Measurements from ENCODE around the gene TMEM170A. TPM values are rescaled to one million over a fixed set of nuclear protein-coding genes. Genes with fewer than 3 reads are reported as not detected.

TMEM170A gene
- total and polyA plus RNA-seq, 2 of the 13 experiments (the other 11 are each of a cell fraction or from before 2014, with no cell fraction given), result 35.7 to 39.7 TPM

DNA sequence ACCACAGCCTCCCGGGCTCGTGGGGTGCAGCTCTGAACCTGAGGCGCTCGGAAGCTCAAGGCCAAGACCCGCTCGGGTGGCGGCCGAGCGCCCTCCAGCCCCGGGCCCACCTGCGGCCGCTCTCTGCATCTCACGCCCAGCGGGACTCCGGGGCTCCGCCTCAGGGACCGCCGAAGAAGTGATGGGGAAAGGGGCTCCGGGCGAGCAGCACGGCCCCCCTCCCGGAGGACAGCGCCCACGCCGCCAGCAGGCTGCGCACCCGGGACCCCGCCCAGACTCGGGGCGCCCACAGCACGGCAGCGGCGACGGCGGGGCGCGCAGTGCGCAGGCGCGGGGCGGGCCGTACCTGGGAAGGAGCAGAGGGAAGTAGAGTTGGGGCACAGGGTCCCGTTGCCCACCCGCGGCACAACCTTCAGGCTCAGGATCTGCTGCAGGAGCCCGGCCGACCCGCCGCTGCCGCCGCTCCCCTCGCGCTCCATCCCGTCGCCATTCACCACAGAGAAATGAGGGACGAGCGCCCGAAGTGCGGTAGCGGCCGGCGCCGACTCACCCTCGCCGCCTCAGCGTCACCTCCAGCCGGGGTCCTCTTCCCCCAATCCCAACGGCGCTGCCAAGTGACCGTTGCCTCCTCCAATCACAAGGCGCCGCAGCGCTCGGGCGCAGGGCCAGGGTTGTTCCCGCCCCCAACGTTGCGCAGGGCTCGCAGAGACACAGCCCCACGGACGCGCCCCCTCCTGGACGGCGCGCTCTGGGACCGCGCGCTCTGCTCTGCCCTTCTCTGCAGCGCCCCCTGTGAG is at the start of gene TMEM170A (continued):
- TF ChIP-seq SRF (IDR thresholded peaks at IDR 0.05; ENCODE audit: low read depth, low read length) (0 out of 2 replicates have a peak, but pooled peaks have one; percentile 20), IKZF1 (IDR thresholded peaks at IDR 0.05) (no peak), TMF1 (CRISPR knock-in tag; IDR thresholded peaks at IDR 0.05; ENCODE audit: low read depth) (peak; percentile 70), ZNF879 (CRISPR knock-in tag; IDR thresholded peaks at IDR 0.05) (peak; percentile 74; the same call in 1 of the 2 replicates), TSC22D2 (CRISPR knock-in tag; IDR thresholded peaks at IDR 0.05; ENCODE audit: borderline replicate concordance) (0 out of 2 replicates have a peak, but pooled peaks have one; percentile 63), CC2D1A (CRISPR knock-in tag; IDR thresholded peaks at IDR 0.05) (no peak), POGZ (CRISPR knock-in tag; IDR thresholded peaks at IDR 0.05) (peak; percentile 98), ZNF549 (CRISPR knock-in tag; IDR thresholded peaks at IDR 0.05) (0 out of 2 replicates have a peak, but pooled peaks have one; percentile 67), PHB2 (IDR thresholded peaks at IDR 0.05; ENCODE audit: partially characterized antibody) (no peak), ARHGAP35 (CRISPR knock-in tag; IDR thresholded peaks at IDR 0.05; ENCODE audit: borderline replicate concordance) (0 out of 2 replicates have a peak, but pooled peaks have one; percentile 29), SIN3B (IDR thresholded peaks at IDR 0.05; ENCODE audit: low read length) (peak; percentile 69), NFYB (CRISPR knock-in tag; IDR thresholded peaks at IDR 0.05) (peak; percentile 96), ZNF232 (CRISPR knock-in tag; IDR thresholded peaks at IDR 0.05; ENCODE audit: borderline replicate concordance) (peak; percentile 9; the same call in 1 of the 2 replicates), ZNF251 (CRISPR knock-in tag; IDR thresholded peaks at IDR 0.05) (peak; percentile 42; the same call in 1 of the 2 replicates), SALL1 (CRISPR knock-in tag; IDR thresholded peaks at IDR 0.05) (peak; percentile 91), ELF4 (CRISPR knock-in tag; IDR thresholded peaks at IDR 0.05; ENCODE audit: borderline replicate concordance) (0 out of 2 replicates have a peak, but pooled peaks have one; percentile 67), ZNF354B (CRISPR knock-in tag; IDR thresholded peaks at IDR 0.05) (0 out of 2 replicates have a peak, but pooled peaks have one; percentile 44), HNF4A (CRISPR knock-in tag; IDR thresholded peaks at IDR 0.05) (peak; percentile 51), MXD4 (CRISPR knock-in tag; IDR thresholded peaks at IDR 0.05) (peak; percentile 72), ZNF878 (CRISPR knock-in tag; IDR thresholded peaks at IDR 0.05) (no peak), RBM39 (IDR thresholded peaks at IDR 0.05; ENCODE audit: low read depth, low read length, poor library complexity, severe bottlenecking) (peak; percentile 93), ARNTL (CRISPR knock-in tag; IDR thresholded peaks at IDR 0.05) (no peak; the same call in 1 of the 2 replicates), ZNF138 (CRISPR knock-in tag; IDR thresholded peaks at IDR 0.05; ENCODE audit: low read depth) (peak; percentile 73; the same call in 1 of the 2 replicates), ZNF24 (IDR thresholded peaks at IDR 0.05) (peak; percentile 64; the same call in 1 of the 2 replicates), MEF2D (CRISPR knock-in tag; IDR thresholded peaks at IDR 0.05) (peak; percentile 87), ZNF510 (CRISPR knock-in tag; IDR thresholded peaks at IDR 0.05; ENCODE audit: low read depth) (no peak; the same call in 1 of the 2 replicates), ZSCAN29 (CRISPR knock-in tag; conservative IDR thresholded peaks at IDR 0.05) (no peak)
- TF ChIP-seq, protein P1, sequence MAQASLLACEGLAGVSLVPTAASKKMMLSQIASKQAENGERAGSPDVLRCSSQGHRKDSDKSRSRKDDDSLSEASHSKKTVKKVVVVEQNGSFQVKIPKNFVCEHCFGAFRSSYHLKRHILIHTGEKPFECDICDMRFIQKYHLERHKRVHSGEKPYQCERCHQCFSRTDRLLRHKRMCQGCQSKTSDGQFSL (CRISPR knock-in tag; IDR thresholded peaks at IDR 0.05), result no peak
- TF ChIP-seq, protein P2, sequence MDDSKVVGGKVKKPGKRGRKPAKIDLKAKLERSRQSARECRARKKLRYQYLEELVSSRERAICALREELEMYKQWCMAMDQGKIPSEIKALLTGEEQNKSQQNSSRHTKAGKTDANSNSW (CRISPR knock-in tag; IDR thresholded peaks at IDR 0.05; ENCODE audit: borderline replicate concordance), result peak; percentile 40; the same call in 1 of the 2 replicates
- TF ChIP-seq, protein P3, sequence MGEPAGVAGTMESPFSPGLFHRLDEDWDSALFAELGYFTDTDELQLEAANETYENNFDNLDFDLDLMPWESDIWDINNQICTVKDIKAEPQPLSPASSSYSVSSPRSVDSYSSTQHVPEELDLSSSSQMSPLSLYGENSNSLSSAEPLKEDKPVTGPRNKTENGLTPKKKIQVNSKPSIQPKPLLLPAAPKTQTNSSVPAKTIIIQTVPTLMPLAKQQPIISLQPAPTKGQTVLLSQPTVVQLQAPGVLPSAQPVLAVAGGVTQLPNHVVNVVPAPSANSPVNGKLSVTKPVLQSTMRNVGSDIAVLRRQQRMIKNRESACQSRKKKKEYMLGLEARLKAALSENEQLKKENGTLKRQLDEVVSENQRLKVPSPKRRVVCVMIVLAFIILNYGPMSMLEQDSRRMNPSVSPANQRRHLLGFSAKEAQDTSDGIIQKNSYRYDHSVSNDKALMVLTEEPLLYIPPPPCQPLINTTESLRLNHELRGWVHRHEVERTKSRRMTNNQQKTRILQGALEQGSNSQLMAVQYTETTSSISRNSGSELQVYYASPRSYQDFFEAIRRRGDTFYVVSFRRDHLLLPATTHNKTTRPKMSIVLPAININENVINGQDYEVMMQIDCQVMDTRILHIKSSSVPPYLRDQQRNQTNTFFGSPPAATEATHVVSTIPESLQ (CRISPR knock-in tag; conservative IDR thresholded peaks at IDR 0.05), result no peak; the same call in 1 of the 2 replicates
